ENCODE data around the gene TYROBP.
"Not testable (repeated sequence)": the region's sequence is repeated elsewhere in the genome, so short reads cannot be mapped to it uniquely, and the experiment has no call there.

Gene TYROBP

DNA sequence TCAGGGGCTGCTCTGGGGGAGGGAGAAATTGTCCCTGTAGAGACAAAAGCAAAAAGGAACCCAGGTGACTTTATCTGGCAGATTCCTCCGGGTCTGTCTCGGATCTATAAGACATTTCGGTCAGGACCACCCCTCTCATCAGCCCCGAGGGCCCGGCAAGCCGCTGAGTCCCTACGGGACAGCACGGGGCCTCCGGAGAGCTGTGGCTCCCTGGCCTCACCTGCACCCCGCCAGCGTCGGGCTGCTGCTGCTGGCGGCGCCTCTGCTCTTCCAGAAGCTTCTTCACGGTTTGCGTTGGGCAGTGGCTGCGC lies 9.6 kb downstream of the TYROBP start:
- DNase-seq, result no peak

DNA sequence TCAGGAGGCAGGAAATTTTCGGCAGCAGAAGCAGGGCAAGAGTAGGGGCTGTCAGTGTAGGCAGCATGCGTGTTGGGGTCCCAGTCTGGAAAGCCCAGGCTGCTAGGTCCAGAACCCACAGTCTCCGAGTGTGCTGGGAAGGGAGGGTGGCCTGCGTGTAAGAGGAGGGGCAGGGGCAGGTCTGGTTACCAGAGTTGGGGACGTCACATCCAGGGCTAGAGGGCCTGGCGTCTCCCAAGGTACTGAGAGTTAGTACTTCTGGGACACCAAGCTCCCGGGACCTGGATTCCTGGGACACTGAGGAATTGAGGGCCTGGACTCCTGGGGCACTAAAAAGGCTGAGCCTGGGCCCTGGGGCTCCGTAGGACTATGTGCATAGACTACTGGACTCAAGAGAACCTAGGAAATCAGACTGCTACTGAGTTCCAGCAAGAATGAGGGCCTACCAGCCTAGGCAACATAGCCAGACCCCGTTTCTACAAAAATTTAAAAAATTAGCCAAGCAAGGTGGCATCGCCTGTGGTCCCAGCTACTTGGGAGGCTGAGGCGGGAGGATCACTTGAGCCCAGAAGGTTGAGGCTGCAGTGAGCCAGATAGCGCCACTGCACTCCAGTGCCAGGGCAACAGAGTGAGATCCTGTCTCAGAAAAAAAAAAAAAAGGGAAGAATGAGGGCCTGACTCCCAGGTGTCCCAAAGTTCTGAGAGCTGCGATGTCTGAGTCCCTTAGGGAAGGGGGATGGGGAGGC lies 10.2 kb downstream of the TYROBP start:
- no peak for DNase-seq

DNA sequence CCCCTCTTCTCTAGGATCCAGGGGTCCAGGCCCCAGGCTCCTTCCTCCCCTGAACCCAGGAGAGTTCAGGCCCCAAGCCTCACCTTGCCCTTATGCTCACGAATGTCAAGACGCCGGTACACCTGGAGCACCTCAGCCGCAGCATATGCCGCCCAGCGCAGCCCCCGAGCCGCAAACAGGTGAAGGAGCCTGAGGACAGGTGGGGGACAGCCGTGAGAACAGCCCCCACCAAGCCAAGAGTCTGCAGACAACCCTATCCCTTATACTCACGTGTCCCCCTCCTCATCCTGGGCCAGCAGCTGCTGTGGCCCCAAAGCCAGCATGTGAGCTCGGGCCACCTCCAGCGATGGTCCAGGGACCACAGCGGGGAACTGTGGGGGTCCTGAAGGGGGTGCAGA lies 11.5 kb downstream of the TYROBP start:
- no peak for DNase-seq

DNA sequence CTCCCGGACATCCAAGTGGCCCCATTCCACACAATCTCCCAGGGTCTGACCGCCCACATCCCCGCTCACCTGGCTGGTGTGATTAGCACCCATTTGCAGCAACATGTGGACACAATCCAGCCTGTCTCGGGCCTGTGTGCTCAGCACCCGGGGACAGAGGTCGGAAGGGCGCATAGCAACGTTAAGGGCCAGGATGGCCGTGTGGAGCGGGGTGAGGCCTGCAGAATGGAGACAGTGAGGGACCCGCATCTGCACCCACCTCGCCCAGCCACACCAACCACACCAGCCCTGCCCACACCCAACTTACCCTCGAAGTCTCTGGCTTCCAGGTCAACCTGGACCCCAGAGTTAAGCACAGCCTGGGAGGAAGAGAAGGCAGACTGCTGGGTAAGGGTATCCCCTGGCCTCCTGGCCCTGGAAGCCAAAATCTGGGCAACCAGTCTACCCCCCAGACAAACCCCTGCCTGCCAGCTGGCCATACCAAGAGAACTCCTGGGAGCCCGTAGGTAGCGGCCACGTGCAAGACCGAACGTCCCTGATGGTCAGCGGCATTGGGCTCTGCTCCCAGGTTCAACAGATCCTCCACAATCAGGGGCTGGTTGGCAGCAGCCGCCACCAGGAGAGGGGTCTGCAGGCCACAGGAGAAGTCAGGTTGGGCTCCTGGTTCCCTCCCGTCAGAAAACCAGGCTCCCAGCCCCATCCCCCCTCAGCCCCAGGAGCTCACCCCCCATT lies 12.0 kb downstream of the TYROBP start:
- no peak for DNase-seq

DNA sequence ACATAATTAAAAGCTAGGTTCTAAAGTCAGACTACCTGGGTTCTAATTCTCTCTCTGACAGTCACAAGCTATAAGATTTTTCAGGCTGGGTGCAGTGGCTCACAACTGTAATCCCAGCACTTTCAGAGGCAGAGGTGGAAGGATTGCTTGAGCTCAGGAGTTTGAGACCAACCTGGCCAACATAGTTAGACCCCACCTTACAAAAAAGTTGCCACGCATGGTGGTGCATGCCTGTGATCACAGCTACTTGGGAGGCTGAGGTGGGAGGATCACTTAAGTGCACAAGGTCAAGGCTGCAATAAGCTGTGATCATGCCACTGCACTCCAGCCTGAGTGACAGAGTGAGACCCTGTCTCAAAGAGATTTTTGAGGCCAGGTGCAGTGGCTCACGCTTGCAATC lies 13.8 kb downstream of the TYROBP start:
- DNase-seq, result no peak

DNA sequence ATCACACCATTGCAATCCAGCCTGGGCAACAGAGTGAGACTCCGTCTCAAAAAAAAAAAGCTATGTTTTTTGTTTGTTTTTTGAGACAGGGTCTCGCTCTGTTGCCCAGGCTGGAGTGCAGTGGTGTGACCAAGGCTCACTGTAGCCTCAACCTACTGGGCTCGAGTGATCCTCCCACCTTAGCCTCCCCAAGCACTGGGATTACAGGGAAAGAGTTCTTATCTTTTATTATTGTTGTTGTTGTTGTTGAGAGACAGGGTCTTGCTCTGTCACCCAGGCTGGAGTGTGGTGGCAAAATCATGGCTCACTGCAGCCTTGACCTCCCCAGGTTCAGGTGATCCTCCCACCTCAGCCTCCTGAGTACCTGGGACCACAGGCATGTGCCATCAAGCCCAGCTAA lies 16.3 kb downstream of the TYROBP start:
- not testable (repeated sequence) for DNase-seq

DNA sequence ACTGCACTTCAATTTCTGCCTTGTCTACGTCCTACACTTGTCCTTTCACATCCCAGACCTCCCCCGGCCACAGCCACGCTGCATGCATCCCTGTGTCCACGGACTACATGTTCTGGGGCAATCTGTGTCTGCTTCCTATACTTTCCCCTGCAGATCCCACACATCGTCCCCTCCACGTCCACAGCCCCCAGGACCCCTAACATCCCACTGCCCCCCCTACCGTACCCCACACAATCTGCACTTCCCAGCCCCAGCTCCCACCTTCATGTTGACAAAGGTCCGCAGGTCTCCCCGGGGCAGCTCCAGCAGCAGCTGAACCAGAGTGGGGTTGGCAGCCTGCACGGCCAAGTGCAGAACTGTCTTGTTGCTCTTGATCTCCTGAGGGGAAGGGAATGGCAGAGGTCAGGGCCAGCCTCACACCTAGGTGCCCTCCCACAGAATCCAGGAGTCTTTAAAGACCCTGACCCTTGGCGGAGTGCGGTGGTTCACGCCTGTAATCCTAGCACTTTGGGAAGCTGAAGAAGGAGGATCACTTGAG lies 17.9 kb downstream of the TYROBP start:
- no peak for DNase-seq

DNA sequence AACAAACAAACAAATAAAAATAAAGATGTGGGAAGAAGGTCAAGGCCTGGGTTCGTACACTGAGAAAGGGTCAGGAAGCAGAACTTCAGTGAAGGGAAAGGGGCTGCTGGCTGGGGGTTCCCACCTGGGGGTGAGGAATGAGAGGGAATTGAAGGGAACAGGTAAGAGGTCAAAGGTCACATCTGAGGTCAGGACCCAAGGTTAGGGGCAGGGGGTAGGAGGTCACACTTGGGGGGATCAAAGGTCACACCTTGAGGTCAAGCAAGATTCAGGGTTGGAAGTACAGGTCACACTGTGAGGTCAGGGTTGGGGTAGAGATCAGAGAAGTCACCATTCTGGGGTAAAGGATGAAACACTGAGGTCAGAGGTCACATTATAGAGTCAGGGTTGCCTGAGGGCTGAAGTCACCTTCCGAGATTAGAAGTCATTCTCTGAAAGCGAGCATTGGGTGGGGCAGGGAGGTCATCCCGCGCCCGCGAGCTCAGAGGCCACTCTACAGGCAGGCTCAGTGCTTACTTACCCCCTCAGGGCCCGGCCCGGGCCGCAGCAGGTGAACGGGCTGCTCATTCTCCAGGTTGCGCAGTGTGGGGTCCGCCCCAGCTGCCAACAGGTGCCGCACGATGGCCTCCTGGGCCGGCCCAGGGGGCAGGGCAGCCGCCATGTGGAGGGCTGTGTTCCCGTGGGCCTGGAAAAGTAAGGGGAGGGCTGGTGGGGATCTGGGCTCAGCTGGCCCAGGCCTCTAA lies 18.6 kb downstream of the TYROBP start:
- DNase-seq, result no peak

DNA sequence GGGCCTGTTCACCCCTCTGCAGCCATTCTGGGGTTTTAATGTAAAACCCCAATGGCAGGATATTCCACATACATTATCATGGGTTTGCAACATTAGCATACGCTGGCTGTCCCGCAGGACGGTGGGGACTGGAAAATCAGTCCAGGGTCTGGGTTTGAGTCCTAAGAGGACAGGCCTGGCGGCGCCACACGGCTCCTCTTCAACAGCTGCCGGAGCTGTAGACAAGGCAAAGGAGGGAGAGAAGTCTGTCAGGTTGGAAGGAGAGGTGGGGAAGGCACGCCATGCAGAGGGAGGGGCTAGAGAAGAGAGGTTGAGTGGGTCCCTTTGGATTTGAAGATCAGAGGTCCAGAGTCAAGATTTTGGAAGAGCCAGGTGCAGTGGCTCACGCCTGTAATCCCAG lies 19.7 kb downstream of the TYROBP start:
- no peak for DNase-seq

DNA sequence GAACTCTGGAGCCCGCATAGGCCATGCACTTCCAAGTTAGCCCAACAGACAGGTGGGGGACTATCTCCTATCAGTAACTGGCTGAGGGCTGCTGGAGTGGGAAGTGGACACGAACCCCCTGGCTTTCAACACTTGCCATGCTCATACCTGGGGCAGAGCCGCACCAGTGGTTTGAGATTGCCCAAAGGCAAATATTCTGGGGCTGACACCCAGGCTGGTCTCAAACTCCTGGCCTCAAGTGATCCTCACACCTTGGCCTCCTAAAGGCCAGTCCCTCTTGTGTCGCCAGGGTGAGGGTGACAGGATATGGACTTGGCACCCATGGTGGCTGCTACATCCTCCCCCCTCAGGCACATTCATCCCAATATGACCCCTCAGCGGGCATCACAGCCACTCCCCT lies 20.9 kb downstream of the TYROBP start:
- no peak for DNase-seq

DNA sequence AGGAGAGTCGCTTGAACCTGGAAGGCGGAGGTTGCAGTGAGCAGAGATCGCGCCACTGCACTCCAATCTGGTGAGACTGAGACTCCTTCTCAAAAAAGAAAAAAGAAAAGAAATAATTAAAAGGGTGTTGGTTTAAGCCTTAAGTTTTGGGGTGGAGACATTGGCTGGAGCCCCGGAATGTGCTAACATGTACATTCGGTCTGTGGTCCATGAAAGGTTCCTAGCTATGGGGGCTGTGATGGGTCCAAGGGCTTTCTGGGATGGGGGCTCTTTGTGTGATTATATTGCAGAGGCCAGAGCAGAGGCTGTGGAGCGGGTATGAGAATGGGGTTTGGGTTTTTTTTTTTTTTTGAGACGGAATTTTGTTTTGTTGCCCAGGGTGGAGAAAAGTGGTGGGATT lies 22.2 kb downstream of the TYROBP start:
- no peak for DNase-seq

DNA sequence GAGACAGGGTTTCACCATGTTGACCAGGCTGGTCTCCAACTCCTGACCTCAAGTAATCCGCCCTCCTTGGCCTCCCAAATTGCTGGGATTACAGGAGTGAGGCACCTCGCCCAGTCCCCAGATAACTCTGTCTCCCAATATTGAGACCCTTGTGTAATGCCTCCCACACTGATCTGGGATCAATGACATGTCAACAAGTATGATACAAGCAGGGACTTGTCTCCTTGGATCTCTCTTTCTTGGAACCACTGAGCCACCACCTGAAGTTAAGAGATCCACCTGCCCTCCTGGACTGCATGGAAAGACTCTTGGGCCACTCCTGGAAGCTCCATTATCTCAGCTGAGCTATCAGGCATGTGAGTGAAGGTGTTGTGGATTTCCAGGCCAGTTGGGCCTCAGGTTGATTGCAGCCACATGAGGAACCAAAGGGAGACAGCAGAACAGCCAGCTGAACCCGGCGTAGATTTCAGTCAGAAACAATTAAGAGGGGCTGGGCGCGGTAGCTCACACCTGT lies 22.8 kb downstream of the TYROBP start:
- DNase-seq, result no peak

DNA sequence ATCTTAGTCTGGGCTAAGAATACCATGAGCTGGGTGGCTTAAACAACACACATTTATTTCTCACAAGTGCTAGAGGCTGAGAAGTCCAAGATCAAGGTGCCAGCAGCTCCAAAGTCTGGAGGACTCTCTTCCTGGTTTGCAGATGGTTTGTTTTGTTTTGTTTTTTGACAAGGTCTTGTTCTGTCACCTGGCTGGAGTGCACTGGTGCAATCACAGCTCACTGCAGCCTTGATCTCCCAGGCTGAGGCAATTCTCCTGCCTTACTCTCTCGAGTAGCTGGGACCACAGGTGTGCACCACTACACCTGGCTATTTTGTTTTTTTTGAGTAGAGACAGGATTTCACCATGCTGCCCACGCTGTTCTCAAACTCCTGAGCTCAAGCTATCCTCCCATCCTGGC lies 24.2 kb downstream of the TYROBP start:
- no peak for DNase-seq

DNA sequence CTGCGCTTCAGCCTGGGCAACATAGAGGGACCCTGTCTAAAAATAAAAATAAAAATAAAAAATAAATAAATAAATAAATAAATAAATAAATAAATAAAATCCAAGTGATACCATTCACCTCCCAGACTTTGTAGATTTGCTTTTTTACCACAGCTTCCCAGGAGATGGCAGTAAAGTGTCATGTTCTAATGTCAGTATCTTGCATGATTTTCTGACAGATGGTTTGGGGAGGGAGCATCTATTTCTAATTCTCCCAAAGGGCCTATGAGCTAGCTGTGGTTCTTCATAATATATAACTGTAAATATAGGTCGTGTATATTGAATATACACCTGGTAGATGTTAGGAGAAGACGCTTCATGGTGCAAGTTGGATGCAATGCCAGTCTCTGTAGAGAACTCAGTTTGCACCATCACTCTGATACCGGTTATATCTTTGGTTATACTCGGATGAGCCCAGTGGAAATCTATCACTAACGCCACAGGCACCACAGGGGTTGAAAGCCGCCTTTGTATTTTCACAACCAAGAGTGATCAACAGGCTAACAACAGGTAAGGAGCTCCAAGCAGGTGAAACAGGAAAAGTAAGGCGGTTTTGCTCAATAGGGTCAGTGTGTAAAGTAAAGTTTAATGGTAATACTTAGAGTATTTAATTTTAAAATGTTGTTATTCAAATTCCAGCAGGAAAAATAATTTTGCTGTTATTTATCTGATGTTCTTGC lies 25.8 kb downstream of the TYROBP start:
- DNase-seq, result peak; percentile 18

DNA sequence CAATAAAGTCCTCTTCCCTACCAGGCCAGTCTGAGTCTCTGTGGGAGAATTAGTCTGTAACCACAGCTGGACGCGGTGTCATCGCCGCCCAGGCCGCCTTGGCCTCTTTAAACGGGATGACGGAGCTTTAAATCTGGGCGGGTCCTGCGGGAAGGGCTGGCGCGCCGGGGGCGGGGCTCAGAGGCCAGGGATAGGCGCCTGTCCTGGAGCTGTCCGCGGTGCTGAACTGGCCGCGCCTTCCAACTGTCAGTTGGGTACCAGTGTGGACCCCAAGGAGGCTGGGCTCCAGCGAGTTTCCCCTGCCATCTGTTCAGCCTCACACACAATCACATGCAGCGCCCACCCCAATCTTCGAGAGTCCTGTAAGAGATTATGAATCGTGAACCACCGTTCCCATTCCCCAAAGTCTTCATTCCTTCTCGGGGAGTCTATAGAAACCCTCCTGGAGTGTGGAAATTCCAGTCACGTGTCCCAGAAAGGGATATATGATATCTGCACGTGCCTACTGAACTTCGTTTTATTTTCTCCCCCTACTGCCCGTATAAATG lies 28.3 kb downstream of the TYROBP start:
- no peak for DNase-seq

DNA sequence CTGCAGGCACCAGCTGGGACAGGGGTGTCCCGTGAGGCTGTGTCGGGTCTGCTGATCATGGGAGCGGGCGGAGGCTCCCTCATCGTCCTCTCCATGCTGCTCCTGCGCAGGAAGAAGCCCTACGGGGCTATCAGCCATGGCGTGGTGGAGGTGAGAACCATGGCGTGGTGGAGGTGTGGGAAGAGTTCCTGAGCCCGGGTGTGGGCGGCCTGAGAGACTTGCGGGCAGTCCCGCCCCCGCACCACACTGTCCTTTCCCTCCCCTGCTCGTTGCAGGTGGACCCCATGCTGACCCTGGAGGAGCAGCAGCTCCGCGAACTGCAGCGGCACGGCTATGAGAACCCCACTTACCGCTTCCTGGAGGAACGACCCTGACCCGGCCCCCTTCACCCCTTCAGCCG lies 29.0 kb downstream of the TYROBP start:
- no peak for DNase-seq

DNA sequence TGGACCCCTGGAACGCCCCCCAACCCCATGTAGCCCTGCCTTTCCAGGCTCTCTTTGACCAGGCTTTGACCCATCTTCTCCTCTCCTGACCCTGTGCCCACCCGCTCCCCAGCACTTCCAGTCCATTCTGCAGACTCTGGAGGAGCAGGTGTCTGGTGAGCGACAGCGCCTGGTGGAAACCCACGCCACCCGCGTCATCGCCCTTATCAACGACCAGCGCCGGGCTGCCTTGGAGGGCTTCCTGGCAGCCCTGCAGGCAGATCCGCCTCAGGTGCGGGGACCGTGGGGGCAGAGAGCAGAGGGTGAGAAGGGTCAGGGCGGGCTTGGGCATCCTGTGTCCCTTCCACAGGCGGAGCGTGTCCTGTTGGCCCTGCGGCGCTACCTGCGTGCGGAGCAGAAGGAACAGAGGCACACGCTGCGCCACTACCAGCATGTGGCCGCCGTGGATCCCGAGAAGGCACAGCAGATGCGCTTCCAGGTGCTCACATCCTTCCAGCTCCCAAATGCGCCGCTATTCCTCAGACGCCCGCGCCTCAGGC lies 33.6 kb downstream of the TYROBP start:
- no peak for DNase-seq

DNA sequence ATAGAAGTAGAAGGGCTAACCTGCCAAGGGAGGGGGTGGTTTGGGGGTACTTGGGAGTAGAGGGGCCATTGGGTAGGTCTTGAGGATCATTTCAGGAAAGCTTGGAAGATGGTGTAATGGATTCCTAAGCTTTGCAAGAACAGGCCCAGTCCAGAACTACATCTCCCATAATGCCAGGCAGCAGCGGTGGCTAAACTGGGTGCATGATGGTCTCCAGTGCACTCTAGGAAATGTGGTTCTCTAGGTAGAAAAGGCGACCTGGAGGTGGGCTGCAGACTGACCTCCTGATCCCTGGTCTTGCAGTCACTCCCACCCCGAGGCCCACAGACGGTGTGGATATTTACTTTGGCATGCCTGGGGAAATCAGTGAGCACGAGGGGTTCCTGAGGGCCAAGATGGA lies 35.9 kb downstream of the TYROBP start:
- no peak for DNase-seq

DNA sequence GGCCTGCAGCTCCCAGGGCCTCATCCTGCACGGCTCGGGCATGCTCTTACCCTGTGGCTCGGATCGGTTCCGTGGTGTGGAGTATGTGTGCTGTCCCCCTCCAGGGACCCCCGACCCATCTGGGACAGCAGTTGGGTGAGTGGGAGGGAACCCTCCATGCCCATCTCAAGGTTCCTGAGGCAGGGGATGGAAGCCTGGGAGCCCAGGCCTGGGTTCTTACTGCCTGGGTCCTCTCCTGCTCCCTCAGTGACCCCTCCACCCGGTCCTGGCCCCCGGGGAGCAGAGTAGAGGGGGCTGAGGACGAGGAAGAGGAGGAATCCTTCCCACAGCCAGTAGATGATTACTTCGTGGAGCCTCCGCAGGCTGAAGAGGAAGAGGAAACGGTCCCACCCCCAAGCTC lies 36.5 kb downstream of the TYROBP start:
- DNase-seq, result no peak

DNA sequence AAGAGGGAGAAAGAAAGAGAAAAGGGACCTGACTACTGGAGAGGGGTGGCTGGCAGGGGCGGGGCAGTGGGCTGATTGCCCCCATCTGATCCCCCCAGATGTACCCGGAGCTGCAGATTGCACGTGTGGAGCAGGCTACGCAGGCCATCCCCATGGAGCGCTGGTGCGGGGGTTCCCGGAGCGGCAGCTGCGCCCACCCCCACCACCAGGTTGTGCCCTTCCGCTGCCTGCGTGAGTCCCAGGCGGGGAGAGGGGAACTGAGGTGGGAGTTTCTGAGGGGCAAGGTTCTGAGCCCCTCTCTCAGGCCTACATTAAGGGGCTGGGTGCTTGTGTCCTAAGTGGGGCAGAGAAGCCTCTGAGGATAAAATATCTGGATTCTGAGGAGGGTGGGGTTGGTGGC lies 37.3 kb downstream of the TYROBP start:
- no peak for DNase-seq

DNA sequence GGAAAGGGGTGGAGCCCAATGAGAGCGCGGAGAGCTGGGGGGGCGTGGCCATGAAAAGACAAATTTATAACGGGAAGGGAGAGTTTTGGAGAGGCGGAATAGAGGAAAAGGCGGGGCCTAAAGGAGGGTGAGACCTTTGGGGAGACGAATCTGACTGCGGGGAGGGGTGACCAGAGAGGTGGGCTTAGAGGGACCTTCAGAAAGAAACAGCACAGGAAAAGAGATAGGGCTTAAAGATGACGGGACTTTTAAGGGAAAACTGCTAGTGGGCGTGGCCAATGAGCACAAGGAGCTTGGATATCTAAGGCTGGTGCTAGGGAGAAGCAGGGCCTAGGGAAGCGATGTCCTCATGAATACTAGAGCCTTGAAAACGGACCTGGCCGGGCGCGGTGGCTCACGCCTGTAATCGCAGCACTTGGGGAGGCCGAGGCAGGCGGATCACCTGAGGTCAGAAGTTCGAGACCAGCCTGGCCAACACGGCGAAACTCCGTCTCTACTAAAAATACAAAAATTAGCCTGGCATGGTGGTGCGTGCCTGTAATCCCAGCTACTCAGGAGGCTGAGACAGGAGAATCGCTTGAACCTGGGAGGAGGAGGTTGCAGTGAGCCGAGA lies 37.9 kb downstream of the TYROBP start:
- DNase-seq, result not testable (repeated sequence)
